GM08714 (cell line): ENCODE measurements around the gene ERC1.

ENCODE experiments used
- H3K4me3 ChIP-seq: fragments of 200-500 bp; sonication (Bioruptor generic); 2 replicates; pipeline ENCODE4 v1.5.1; 2014; ENCODE audit warnings: mild to moderate bottlenecking, low read length, inconsistent platforms
- ZNF274 ChIP-seq: IDR thresholded peaks from 2 replicates; pipeline ENCODE4 v1.6.1; 2012; ENCODE audit warnings: mild to moderate bottlenecking, low read depth, low read length

The ERC1 gene

GRCh38 chr12:1453810-1454209 lies 462.8 kb downstream of the ERC1 start:
- TF ChIP-seq ZNF274 = no peak
- H3K4me3 ChIP-seq = no peak overlapping the region

- TF ChIP-seq ZNF274 = no peak
Observed at GRCh38 chr12:1456885-1457284, 465.9 kb downstream of the ERC1 start.

GRCh38 chr12:1457901-1458300 lies 466.9 kb downstream of the ERC1 start:
- TF ChIP-seq ZNF274 = no peak
- no peak overlapping the region for H3K4me3 ChIP-seq

More at GRCh38 chr12:1456885-1457284, 465.9 kb downstream of the ERC1 start:
- H3K4me3 ChIP-seq = no peak overlapping the region

- no peak for TF ChIP-seq ZNF274
- H3K4me3 ChIP-seq = no peak overlapping the region
Observed at GRCh38 chr12:1459339-1459738, 468.3 kb downstream of the ERC1 start.

GRCh38 chr12:1463073-1463905 lies 472.3 kb downstream of the ERC1 start:
- no peak overlapping the region for H3K4me3 ChIP-seq
- no peak for TF ChIP-seq ZNF274

- TF ChIP-seq ZNF274 = no peak
Observed at GRCh38 chr12:1464925-1465324, 473.9 kb downstream of the ERC1 start.

GRCh38 chr12:1465990-1466389 lies 475.0 kb downstream of the ERC1 start:
- no peak overlapping the region for H3K4me3 ChIP-seq
- no peak for TF ChIP-seq ZNF274

More at GRCh38 chr12:1464925-1465324, 473.9 kb downstream of the ERC1 start:
- no peak overlapping the region for H3K4me3 ChIP-seq

- H3K4me3 ChIP-seq = no peak overlapping the region
- TF ChIP-seq ZNF274 = no peak
Observed at GRCh38 chr12:1466481-1467154, 475.6 kb downstream of the ERC1 start.

- no peak overlapping the region for H3K4me3 ChIP-seq
- no peak for TF ChIP-seq ZNF274
Observed at GRCh38 chr12:1467710-1468109, 476.7 kb downstream of the ERC1 start.

GRCh38 chr12:1469070-1469469 lies 478.0 kb downstream of the ERC1 start:
- no peak for TF ChIP-seq ZNF274
- no peak overlapping the region for H3K4me3 ChIP-seq

GRCh38 chr12:1470051-1470450 lies 479.0 kb downstream of the ERC1 start:
- no peak overlapping the region for H3K4me3 ChIP-seq
- TF ChIP-seq ZNF274 = no peak

- TF ChIP-seq ZNF274 = no peak
- no peak overlapping the region for H3K4me3 ChIP-seq
Observed at GRCh38 chr12:1471224-1471623, 480.2 kb downstream of the ERC1 start.

- TF ChIP-seq ZNF274 = no peak
- no peak overlapping the region for H3K4me3 ChIP-seq
Observed at GRCh38 chr12:1473418-1473817, 482.4 kb downstream of the ERC1 start.

GRCh38 chr12:1474041-1474573 lies 483.1 kb downstream of the ERC1 start:
- no peak overlapping the region for H3K4me3 ChIP-seq
- TF ChIP-seq ZNF274 = no peak
